KBM-7 (cell line): Measurements from ENCODE around the gene TMEM165.

Experiments
- DNase-seq: peaks from one replicate; pipeline ENCODE4 v3.0.0-alpha.2; 2015
- in situ Hi-C: fragments of 300-500 bp; cut with MboI; formaldehyde crosslinking; loops from 2 replicates; pipeline ENCODE4 v1.14.3; 2020; ENCODE audit warnings: low sequenced_read_pairs, low pct_unique_long_range_greater_than_20kb, mixed read lengths

Gene TMEM165

DNA sequence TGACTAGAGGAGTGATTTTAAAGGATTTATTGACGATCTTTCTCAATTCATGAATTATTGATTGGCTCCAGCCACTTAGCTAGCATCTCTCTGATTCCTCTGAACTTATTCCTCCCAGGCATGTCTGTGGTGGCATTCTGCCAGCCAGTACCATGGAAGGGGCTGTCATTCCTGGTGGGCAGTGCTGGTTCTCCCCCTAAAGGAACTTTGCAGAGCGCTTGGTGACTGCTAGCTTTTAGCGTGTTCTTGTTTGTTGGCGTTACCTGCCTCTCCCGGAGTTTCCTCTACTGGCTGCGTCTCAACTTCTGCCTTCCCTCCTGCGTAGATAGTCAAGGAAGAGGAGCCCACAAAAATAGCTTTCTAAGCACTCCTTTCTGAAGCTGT is 30.4 kb upstream of the TMEM165 start:
- DNase-seq, result no peak
- in situ Hi-C loops, result no loop called here

DNA sequence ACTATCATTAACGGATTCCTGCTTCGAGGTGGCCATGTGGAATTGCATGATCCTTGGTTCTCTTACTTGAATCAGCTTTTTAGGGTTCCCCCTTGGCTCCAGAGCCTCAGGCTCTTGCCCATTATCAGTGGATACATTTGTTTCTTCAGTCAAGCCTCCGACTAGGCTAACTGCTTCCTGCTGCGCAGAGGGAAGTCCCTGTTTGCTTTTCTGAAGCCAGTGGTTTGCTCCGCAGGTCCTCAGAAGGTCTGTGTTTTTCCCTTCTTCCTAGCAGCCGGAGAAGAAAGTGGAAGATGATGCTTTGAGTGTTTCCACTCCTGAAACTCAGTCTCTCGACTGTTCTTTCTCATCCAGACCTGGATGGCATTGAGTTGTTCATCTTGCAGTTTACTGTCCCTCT is 29.1 kb upstream of the TMEM165 start:
- DNase-seq, result no peak
- in situ Hi-C loops, result no loop called here

DNA sequence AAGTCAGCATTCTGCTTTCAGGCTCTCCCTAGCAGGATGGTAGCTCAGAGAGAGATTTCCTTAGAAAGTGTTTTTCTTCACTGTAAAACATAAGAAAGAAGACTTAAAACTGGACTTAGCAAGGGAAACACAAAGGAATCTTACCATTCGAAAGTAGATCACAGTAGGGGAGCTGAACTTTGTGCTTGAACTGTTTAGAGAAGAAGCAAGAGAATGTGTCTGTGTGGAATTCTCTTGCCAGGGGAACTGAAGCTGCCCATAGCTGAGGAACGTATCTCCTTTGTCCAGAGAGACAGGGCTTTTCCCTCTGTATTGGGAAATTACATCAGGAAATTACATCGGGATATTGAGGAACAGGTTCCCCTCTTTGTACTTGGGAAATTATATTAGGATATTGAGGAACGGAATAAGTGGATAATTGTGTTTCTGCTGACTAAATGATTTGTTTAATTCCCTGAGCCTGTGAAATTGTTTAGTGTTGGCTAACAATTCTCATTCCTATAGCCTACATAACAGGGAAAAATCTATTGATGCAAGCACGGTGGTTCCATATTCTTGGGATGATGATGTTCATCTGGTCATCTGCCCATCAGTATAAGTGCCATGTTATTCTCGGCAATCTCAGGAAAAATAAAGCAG is 28.6 kb upstream of the TMEM165 start:
- DNase-seq, result no peak
- in situ Hi-C loops, result no loop called here

DNA sequence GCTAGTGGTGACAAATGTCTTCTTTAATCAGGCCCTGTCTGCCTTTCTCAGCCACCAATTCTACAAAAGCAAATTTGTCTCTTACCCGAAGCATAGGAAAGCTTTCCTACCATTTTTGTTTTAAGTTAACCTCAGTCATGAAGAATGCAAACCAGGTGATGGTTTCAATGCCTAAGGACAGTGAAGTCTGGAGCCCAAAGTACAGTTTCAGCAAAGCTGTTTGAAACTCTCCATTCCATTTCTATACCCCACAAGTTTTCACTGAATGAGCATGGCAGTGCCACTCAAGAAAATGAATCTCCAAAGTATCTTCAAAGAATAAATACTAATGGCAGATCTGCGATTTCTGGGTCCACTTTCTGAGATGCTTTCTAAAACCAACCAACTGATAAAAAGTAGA is 25.8 kb upstream of the TMEM165 start:
- in situ Hi-C loops, result no loop called here
- no peak for DNase-seq

DNA sequence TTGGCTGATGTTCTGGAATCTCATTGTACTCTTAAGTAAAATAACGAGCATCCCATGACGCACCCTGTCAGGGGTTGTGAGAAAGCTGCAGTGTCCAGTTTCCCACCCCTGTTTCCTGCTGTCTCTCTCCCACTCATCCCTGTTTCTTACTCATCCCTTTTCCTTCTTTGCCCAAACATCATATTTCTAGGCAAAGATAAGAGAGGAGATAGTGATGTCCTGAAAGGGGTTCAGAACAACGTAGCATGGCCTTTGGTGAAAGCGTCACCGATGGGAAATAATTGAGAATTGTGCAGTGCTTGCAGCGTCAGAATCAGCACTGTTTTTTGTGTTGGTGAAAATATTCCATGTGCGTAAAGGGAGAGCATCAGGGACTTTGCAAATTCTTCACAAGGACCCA is 23.5 kb upstream of the TMEM165 start:
- no peak for DNase-seq
- in situ Hi-C loops, result no loop called here

- in situ Hi-C loops, result no loop called here
- DNase-seq, result no peak
These were observed 22.3 kb upstream of the TMEM165 start for GRCh38 chr4:55373461-55373860.

DNA sequence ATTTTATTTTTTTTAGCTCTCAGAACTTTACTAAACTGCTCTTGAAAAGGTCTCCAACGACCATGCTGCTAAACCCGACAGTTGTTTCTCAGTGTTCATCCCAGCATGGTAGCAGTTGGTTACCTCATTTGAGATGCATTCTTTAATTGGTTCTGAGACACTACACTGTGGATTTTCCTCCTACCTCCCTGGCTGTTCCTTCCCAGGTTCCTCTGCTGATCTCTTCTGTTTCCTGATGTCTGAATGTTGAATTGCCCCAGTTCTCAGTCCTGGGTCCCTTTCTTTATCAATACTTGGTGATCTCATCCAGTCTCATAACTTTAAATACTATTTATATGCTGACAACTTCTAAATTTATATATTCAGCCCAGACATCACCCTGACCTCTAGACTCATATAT is 19.1 kb upstream of the TMEM165 start:
- DNase-seq, result no peak
- in situ Hi-C loops, result no loop called here

GRCh38 chr4:55378617-55379467 is 16.9 kb upstream of the TMEM165 start:
- in situ Hi-C loops, result no loop called here
- DNase-seq, result no peak

DNA sequence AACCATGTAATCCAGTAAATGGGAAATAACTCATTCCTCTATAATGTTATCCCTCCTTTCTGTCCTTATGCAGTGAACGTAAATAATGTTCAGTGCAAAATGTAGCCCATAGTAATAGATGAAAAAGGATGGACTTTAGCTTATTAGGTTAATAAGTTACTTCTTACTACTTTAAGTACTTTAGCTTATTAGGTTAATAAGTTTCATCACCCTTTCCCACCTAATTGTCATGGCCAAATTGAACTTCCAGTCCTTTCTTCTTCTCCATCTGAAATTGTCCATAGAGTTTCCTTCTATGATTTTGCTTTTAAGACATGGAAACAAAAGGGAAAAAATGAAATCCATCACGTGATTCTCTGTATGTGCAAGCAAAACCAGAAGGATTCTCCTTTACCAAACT is 15.2 kb upstream of the TMEM165 start:
- no peak for DNase-seq
- in situ Hi-C loops, result no loop called here

DNA sequence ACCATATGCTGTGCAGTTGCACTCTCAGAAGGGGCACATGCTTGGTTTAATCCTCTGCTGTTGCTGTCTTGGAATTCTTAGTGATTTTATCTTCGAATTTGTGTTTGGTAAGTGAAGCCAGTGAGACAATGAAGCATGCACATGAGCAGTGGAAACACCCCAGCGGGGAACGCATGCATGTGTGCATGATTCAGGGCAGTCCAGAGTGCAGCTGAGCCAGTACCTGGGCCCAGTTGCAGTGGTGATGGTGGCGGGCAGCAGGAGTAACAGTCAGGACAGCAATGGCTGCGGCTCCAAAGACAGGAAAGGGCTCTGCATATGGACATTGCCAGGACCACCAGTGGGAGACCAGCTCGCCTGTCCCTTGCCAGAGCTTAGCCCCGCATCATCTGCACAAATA is 14.3 kb upstream of the TMEM165 start:
- in situ Hi-C loops, result no loop called here
- DNase-seq, result no peak

GRCh38 chr4:55382488-55383003 is 13.2 kb upstream of the TMEM165 start:
- DNase-seq, result no peak
- in situ Hi-C loops, result no loop called here

DNA sequence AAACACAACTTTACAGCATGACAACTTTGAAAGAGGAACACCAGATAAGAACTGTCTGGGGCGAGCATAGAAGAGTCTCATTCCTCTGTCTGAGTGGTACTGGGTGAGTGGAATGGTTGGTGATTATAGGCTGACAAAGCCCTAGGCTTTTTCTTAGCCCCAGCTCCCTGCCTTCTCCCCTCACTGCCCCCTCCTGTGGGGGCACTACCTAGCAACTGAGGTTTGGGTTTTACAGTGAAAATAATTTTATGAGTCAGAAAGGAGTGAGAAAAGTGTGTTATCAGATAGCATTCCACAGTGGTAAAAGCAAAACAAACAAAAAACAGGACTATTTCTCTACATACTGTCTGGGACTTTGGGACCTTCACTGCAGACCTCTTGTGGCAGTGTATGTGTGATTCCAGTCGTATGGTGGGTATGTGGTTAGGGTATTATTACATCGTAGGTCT is 10.5 kb upstream of the TMEM165 start:
- in situ Hi-C loops, result no loop called here
- DNase-seq, result no peak

GRCh38 chr4:55386073-55386472 is 9.7 kb upstream of the TMEM165 start:
- DNase-seq, result peak; percentile 13
- in situ Hi-C loops, result no loop called here

- in situ Hi-C loops, result no loop called here
- DNase-seq, result no peak
These were observed 8.9 kb upstream of the TMEM165 start for GRCh38 chr4:55386840-55387239.

- in situ Hi-C loops, result no loop called here
- DNase-seq, result no peak
These were observed 2.1 kb upstream of the TMEM165 start for GRCh38 chr4:55393461-55394320.

- DNase-seq, result no peak
- in situ Hi-C loops, result no loop called here
These were observed 584 bp upstream of the TMEM165 start for GRCh38 chr4:55395218-55395528.

GRCh38 chr4:55396308-55397125 is 760 bp downstream of the TMEM165 start:
- in situ Hi-C loops, result no loop called here
- DNase-seq, result peak; percentile 49

DNA sequence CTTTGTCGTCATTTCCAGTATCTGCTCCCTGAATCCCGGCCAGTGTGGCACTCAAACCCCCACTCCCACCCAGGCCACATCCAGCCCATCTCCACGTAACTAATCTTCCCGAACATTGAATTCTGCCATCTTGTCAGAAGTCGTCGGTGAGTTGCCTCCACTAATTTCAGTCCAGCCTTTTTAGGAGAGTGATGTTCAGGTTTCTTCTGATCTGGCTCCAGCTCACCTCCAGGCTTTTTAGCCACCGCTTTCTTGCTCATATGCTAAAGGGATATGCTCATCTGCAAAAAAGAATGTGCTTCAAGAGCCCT is 1.3 kb downstream of the TMEM165 start:
- DNase-seq, result peak; percentile 37
- in situ Hi-C loops, result no loop called here
